ENCODE data around the gene USP44.

- TF ChIP-seq REST (IDR thresholded peaks at IDR 0.05; ENCODE audit: unreplicated experiment) (no peak), EZH2phosphoT487 (IDR thresholded peaks at IDR 0.05; ENCODE audit: unreplicated experiment) (no peak), CREB1 (CRISPR knock-in tag; IDR thresholded peaks at IDR 0.05; ENCODE audit: low read depth) (no peak), EZH2 (IDR thresholded peaks at IDR 0.05; ENCODE audit: low read depth, unreplicated experiment) (no peak), POLR2AphosphoS5 (IDR thresholded peaks at IDR 0.05; ENCODE audit: low read depth) (no peak), CTCF (conservative IDR thresholded peaks at IDR 0.05; ENCODE audit: low read depth in 2 of 2) (no peak), ZNF331 (CRISPR knock-in tag; IDR thresholded peaks at IDR 0.05; ENCODE audit: low read depth) (no peak), ZNF114 (CRISPR knock-in tag; IDR thresholded peaks at IDR 0.05) (no peak), NANOG (IDR thresholded peaks at IDR 0.05; ENCODE audit: borderline replicate concordance) (no peak), ETS1 (IDR thresholded peaks at IDR 0.05) (no peak), JUNB (IDR thresholded peaks at IDR 0.05; ENCODE audit: unreplicated experiment) (no peak), STAT1 (IDR thresholded peaks at IDR 0.05; ENCODE audit: unreplicated experiment) (no peak), ZNF462 (CRISPR knock-in tag; IDR thresholded peaks at IDR 0.05) (no peak)
Measured at GRCh38 chr12:95532851-95533250, 18.4 kb downstream of the USP44 start.

All from GM23338 (cell line).